SK-N-SH (cell line): ENCODE results near the gene CREB3L1. TPM values are rescaled to one million over a fixed set of nuclear protein-coding genes. Genes with fewer than 3 reads are reported as not detected.

Experiments
- CTCF ChIA-PET: fragments of 300-600, 350-600 bp; formaldehyde crosslinking; extraction: SDS; loops from one replicate; lab custom pipeline; 2021; lab: Yijun Ruan, JAX
- POLR2A ChIA-PET: fragments of 350-600 bp; sonication (Branson Sonifier 250); formaldehyde crosslinking; extraction: SDS; loops from one replicate; lab custom pipeline; 2020; ENCODE audit warnings: antibody characterized with exemption, inconsistent platforms; lab: Yijun Ruan, JAX
- DNase-seq: peaks from one replicate; pipeline ENCODE4 v3.0.0; 2012
- H2AFZ ChIP-seq: fragments of 200-600 bp; sonication (generic); 2 replicates; pipeline ENCODE4 v1.8.1; 2016; ENCODE audit warnings: antibody characterized with exemption, mild to moderate bottlenecking, low read depth
- H3F3A ChIP-seq: fragments of 200-600 bp; sonication (generic); replicated peaks from 2 replicates; pipeline ENCODE3; 2016; ENCODE audit warnings: antibody characterized with exemption, mild to moderate bottlenecking; ENCODE audit not compliant: insufficient read depth
- H3K27ac ChIP-seq, 2 experiments: fragments of 200-500 bp in 1 of 2; fragments of 200-600 bp in 1 of 2; sonication (Bioruptor generic) in 1 of 2; sonication (generic), shearing (Covaris generic) in 1 of 2; 2 replicates each; pipeline versions ENCODE4 v1.5.1 to v1.6.1; 2014 to 2016; ENCODE audit warnings: low read depth in 2 of 2, inconsistent platforms in 1 of 2, low read length in 1 of 2, mild to moderate bottlenecking in 1 of 2, mixed read lengths in 1 of 2
- H3K27me3 ChIP-seq: fragments of 200-600 bp; sonication (generic), shearing (Covaris generic); 2 replicates; pipeline ENCODE4 v1.6.1; 2016; ENCODE audit warnings: mixed run types; ENCODE audit not compliant: insufficient read depth
- H3K36me3 ChIP-seq, 2 experiments: fragments of 200-500 bp in 1 of 2; fragments of 200-600 bp in 1 of 2; sonication (Bioruptor generic) in 1 of 2; sonication (generic) in 1 of 2; replicated peaks in 1 of 2; 2 replicates each; pipeline versions ENCODE3 to v1.5.1; 2014 to 2016; ENCODE audit warnings: low read length in 1 of 2, mild to moderate bottlenecking in 1 of 2; ENCODE audit not compliant: insufficient read depth in 2 of 2, control insufficient read depth in 1 of 2
- H3K4me1 ChIP-seq, 2 experiments: fragments of 200-500 bp in 1 of 2; fragments of 200-600 bp in 1 of 2; sonication (Bioruptor generic) in 1 of 2; sonication (generic), shearing (Covaris generic) in 1 of 2; 2 replicates each; pipeline versions ENCODE4 v1.5.1 to v1.6.1; 2014 to 2016; ENCODE audit warnings: low read depth in 1 of 2, low read length in 1 of 2, mixed run types in 1 of 2; ENCODE audit not compliant: insufficient read depth in 2 of 2, control insufficient read depth in 1 of 2
- H3K4me2 ChIP-seq: fragments of 200-600 bp; sonication (generic), shearing (Covaris generic); 2 replicates; pipeline ENCODE4 v1.6.1; 2017; ENCODE audit warnings: mixed run types
- H3K4me3 ChIP-seq, 2 experiments: fragments of 200-500 bp in 1 of 2; fragments of 200-600 bp in 1 of 2; sonication (Bioruptor generic) in 1 of 2; sonication (generic), shearing (Covaris generic) in 1 of 2; 2 replicates each; pipeline versions ENCODE4 v1.5.1 to v1.8.1; 2014 to 2016; ENCODE audit warnings: low read depth in 2 of 2, inconsistent platforms in 1 of 2, low read length in 1 of 2, mild to moderate bottlenecking in 1 of 2, mixed read lengths in 1 of 2, moderate library complexity in 1 of 2
- H3K79me2 ChIP-seq: fragments of 200-600 bp; sonication (generic); 2 replicates; pipeline ENCODE4 v1.8.1; 2017; ENCODE audit warnings: mild to moderate bottlenecking; ENCODE audit not compliant: insufficient read depth
- H3K9ac ChIP-seq: fragments of 200-600 bp; sonication (generic); 2 replicates; pipeline ENCODE4 v1.6.1; 2017; ENCODE audit warnings: mixed run types
- H3K9me2 ChIP-seq: fragments of 200-600 bp; sonication (generic); 2 replicates; pipeline ENCODE4 v1.6.1; 2017; ENCODE audit warnings: mixed run types
- H3K9me3 ChIP-seq: fragments of 200-600 bp; sonication (generic); 2 replicates; pipeline ENCODE4 v1.6.1; 2017; ENCODE audit warnings: mixed run types, mild to moderate bottlenecking, moderate library complexity
- H4K20me1 ChIP-seq: fragments of 200-600 bp; sonication (generic); 2 replicates; pipeline ENCODE4 v1.6.1; 2017; ENCODE audit warnings: mild to moderate bottlenecking, mixed run types; ENCODE audit not compliant: insufficient read depth
- CHD2 ChIP-seq: fragments of 150-350 bp; IDR thresholded peaks from 2 replicates; pipeline ENCODE4 v1.6.1; 2018; ENCODE audit warnings: low read length; ENCODE audit not compliant: partially characterized antibody
- GABPA ChIP-seq: IDR thresholded peaks from 2 replicates; pipeline ENCODE4 v1.4.0; 2012; ENCODE audit warnings: low read depth, mild to moderate bottlenecking
- MEF2A ChIP-seq: IDR thresholded peaks from 2 replicates; pipeline ENCODE4 v1.4.0; 2012; ENCODE audit warnings: low read depth, borderline replicate concordance
- WGBS: methylation state at CpG from one replicate; pipeline ENCODE4 v1.1.6; 2017; ENCODE audit warnings: low lambda C conversion rate; 5-methylcytosine and 5-hydroxymethylcytosine counted together
- polyA plus RNA-seq, 3 experiments: library from polyadenylated mRNA; depleted of rRNA; stranded (reverse); fragments of >200 nt; gene quantifications; 2 replicates each; pipeline ENCODE4 v1.2.3, GENCODE V29; 2012
- TF ChIP-seq, protein P1 (sequence below): IDR thresholded peaks from 2 replicates; pipeline ENCODE4 v1.4.0; 2012; ENCODE audit warnings: low read depth, borderline replicate concordance
- TF ChIP-seq, protein P2 (sequence below): IDR thresholded peaks from 2 replicates; pipeline ENCODE4 v1.6.1; 2012; ENCODE audit warnings: mild to moderate bottlenecking, low read depth, low read length, moderate library complexity
- TF ChIP-seq, protein P3 (sequence below): fragments of 150-350 bp; IDR thresholded peaks from 2 replicates; pipeline ENCODE4 v1.6.1; 2016; ENCODE audit warnings: mild to moderate bottlenecking, low read depth, low read length
- TF ChIP-seq, protein P4 (sequence below): fragments of 200-600 bp; sonication (generic); IDR thresholded peaks from 2 replicates; pipeline ENCODE4 v1.6.1; 2017; ENCODE audit warnings: antibody characterized with exemption, mild to moderate bottlenecking, moderate library complexity

Gene CREB3L1
- polyA plus RNA-seq, 1 of the 3 experiments (the other 2 are of a cell fraction) = 14.0 TPM

DNA sequence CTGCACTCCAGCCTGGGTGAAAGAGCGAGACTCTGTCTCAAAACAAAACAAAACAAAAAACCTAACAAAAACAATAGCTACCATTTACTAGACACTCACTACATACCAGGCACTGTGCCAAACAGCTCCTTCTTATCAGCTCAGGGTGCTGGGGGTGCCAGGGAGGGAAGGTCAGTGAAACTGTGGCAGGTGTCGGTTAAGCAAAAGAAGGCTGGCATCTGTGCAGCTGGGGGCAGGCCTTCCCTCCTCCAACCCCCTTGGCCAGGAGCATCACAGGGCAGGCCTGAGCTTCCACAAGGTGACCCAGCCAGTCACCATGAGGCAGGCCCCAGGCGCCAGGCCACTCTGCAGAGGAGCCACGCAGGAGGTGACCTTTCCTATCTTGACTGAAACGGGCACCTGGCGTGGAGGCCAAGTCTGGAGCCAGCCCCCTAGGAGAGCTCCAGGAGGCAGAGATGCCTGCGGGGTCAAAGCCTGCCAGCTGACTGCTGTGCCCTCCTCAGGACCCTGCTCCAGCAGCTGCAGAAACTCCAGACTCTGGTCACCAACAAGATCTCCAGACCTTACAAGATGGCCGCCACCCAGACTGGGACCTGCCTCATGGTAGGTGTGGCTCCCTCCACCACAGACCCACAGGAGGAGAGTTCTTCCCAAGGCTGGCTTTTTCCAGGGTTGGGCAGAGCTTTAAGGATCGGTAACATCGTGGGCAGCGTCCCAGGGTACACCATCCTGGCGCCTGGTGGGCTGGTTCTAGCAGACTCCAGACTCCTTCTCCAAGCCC lies 38.5 kb downstream of the CREB3L1 start:
- no peak for DNase-seq
- POLR2A ChIA-PET = interaction anchor here (0.8 to 1.0 kb wide), 2 partner anchors 17 to 77 kb away, joined by 3 read pairs; no protein-coding TSS in a partner anchor

More for the DNA sequence above, 38.5 kb downstream of the CREB3L1 start:
- WGBS = 96% methylated on average over 5 of the region's 12 CpGs
- no peaks in the 10 kb centered on the region for H3K9me2 ChIP-seq
- peaks cover 10% of the 10 kb centered on the region for H3F3A ChIP-seq
- no peak overlapping the region for H3K4me3 ChIP-seq
- H3K9ac ChIP-seq = no peak overlapping the region
- peaks cover 16 to 58% of the 10 kb centered on the region in 2 experiments for H3K36me3 ChIP-seq
- H3K79me2 ChIP-seq = no peaks in the 10 kb centered on the region; the same call in 1 of the 2 replicates
- no peaks in the 10 kb centered on the region for H3K9me3 ChIP-seq
- H3K4me2 ChIP-seq = no peak overlapping the region
- no peaks in the 10 kb centered on the region for H4K20me1 ChIP-seq
- CTCF ChIA-PET = interaction anchor here (0.6 to 18.5 kb wide), 21 partner anchors 7 to 444 kb away, joined by 3 to 459 read pairs (median 3); partner anchors contain the start of gene CREB3L1
- TF ChIP-seq, protein P1, sequence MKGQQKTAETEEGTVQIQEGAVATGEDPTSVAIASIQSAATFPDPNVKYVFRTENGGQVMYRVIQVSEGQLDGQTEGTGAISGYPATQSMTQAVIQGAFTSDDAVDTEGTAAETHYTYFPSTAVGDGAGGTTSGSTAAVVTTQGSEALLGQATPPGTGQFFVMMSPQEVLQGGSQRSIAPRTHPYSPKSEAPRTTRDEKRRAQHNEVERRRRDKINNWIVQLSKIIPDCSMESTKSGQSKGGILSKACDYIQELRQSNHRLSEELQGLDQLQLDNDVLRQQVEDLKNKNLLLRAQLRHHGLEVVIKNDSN = no peak
- TF ChIP-seq MEF2A = no peak
- TF ChIP-seq, protein P2, sequence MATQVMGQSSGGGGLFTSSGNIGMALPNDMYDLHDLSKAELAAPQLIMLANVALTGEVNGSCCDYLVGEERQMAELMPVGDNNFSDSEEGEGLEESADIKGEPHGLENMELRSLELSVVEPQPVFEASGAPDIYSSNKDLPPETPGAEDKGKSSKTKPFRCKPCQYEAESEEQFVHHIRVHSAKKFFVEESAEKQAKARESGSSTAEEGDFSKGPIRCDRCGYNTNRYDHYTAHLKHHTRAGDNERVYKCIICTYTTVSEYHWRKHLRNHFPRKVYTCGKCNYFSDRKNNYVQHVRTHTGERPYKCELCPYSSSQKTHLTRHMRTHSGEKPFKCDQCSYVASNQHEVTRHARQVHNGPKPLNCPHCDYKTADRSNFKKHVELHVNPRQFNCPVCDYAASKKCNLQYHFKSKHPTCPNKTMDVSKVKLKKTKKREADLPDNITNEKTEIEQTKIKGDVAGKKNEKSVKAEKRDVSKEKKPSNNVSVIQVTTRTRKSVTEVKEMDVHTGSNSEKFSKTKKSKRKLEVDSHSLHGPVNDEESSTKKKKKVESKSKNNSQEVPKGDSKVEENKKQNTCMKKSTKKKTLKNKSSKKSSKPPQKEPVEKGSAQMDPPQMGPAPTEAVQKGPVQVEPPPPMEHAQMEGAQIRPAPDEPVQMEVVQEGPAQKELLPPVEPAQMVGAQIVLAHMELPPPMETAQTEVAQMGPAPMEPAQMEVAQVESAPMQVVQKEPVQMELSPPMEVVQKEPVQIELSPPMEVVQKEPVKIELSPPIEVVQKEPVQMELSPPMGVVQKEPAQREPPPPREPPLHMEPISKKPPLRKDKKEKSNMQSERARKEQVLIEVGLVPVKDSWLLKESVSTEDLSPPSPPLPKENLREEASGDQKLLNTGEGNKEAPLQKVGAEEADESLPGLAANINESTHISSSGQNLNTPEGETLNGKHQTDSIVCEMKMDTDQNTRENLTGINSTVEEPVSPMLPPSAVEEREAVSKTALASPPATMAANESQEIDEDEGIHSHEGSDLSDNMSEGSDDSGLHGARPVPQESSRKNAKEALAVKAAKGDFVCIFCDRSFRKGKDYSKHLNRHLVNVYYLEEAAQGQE = no peak
- TF ChIP-seq, protein P3, sequence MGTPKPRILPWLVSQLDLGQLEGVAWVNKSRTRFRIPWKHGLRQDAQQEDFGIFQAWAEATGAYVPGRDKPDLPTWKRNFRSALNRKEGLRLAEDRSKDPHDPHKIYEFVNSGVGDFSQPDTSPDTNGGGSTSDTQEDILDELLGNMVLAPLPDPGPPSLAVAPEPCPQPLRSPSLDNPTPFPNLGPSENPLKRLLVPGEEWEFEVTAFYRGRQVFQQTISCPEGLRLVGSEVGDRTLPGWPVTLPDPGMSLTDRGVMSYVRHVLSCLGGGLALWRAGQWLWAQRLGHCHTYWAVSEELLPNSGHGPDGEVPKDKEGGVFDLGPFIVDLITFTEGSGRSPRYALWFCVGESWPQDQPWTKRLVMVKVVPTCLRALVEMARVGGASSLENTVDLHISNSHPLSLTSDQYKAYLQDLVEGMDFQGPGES = no peak
- no peak for TF ChIP-seq GABPA
- TF ChIP-seq CHD2 = no peak
- TF ChIP-seq, protein P4, sequence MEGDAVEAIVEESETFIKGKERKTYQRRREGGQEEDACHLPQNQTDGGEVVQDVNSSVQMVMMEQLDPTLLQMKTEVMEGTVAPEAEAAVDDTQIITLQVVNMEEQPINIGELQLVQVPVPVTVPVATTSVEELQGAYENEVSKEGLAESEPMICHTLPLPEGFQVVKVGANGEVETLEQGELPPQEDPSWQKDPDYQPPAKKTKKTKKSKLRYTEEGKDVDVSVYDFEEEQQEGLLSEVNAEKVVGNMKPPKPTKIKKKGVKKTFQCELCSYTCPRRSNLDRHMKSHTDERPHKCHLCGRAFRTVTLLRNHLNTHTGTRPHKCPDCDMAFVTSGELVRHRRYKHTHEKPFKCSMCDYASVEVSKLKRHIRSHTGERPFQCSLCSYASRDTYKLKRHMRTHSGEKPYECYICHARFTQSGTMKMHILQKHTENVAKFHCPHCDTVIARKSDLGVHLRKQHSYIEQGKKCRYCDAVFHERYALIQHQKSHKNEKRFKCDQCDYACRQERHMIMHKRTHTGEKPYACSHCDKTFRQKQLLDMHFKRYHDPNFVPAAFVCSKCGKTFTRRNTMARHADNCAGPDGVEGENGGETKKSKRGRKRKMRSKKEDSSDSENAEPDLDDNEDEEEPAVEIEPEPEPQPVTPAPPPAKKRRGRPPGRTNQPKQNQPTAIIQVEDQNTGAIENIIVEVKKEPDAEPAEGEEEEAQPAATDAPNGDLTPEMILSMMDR = no peak
- H3K27me3 ChIP-seq = no peaks in the 10 kb centered on the region
- no peak overlapping the region for H3K27ac ChIP-seq
- H3K4me1 ChIP-seq = peaks cover 0 to 5% of the 10 kb centered on the region in 2 experiments; a peak in 1 of 4 replicates
- H2AFZ ChIP-seq = no peak overlapping the region
